ENCODE data around the gene SPTB. TPM values are rescaled to one million over a fixed set of nuclear protein-coding genes. Genes with fewer than 3 reads are reported as not detected.

Gene SPTB
- total and polyA plus RNA-seq, 9 of the 15 experiments (the other 6 are each of a cell fraction or from before 2014, with no cell fraction given): 0.21 to 45.9 (median 11.7) TPM

DNA sequence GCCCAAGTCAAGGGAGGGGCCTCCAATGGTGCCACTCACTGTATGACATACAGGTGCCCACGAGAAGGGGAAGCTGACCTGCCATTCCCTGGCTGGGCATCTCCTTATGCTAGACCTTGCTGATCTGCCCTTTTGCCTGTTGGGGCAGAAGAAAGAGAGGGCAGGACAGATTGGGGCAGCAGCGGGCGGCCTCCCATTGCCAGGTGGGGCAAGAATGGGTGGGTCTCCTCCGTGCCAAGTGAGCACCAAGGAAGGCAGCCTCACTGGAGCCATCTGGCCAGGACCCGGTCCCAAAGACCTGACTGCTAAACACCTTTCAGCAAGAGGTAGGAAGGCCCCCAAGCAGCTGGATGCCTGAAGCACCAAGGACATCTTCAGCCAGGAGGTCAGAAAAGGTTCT lies 125.0 kb downstream of the SPTB start:
- ChIA-PET CTCF (ENCODE audit: low intra/inter-chr PET ratio) (no interaction called here), POLR2A (interaction anchor here (0.6 kb wide), 1 partner anchor 25 kb away, joined by 3 read pairs; no protein-coding TSS in a partner anchor)
- Histone ChIP-seq H3K79me2 (ENCODE audit: control insufficient read depth, insufficient read depth, low read length) (no peaks in the 10 kb centered on the region), H3K9me1 (ENCODE audit: control insufficient read depth, insufficient read depth, low read length) (no peaks in the 10 kb centered on the region), H3K4me2 (ENCODE audit: insufficient read depth, low read length) (no peak overlapping the region), H2AFZ (ENCODE audit: low read depth, low read length) (no peak overlapping the region), H4K20me1 (replicated peaks; ENCODE audit: control insufficient read depth, insufficient read depth, low read length) (0 out of 2 replicates have a peak, but pooled peaks cover 4% of the 10 kb centered on the region), H3K4me3 (no peak overlapping the region), H3K36me3 (ENCODE audit: control insufficient read depth, insufficient read depth, low read length) (no peaks in the 10 kb centered on the region), H3K27ac (ENCODE audit: extremely low read depth, low read depth, low read length) (no peak overlapping the region), H3K4me1 (replicated peaks in 1 of 2; ENCODE audit: control insufficient read depth in 2 of 2, insufficient read depth in 2 of 2, low read length in 2 of 2) (no peaks in the 10 kb centered on the region; a peak in 1 of 5 replicates), H3K9ac (ENCODE audit: insufficient read depth in 1 of 2, low read depth in 2 of 2, low read length in 2 of 2) (no peak overlapping the region), H3K9me3 (replicated peaks; ENCODE audit: control insufficient read depth, insufficient read depth, low read depth, low read length) (no peaks in the 10 kb centered on the region), H3K27me3 (ENCODE audit: control insufficient read depth in 2 of 2, insufficient read depth in 2 of 2, low read length in 2 of 2) (peaks cover 10 to 48% of the 10 kb centered on the region in 2 experiments; a peak in 4 of 5 replicates)
- in situ Hi-C loops (cut with MboI) (loop anchor here (5.0 kb wide), 1 partner anchor 82 kb away; no protein-coding TSS in a partner anchor), intact Hi-C loops (cut with micrococcal nuclease) (no loop called here)
- FAIRE-seq (no peak), ATAC-seq (no peak), DNase-seq (ENCODE audit: extremely low read depth in 1 of 4, low spot score in 3 of 4) (no peak)
- BruUV-seq (replicated peaks): no TSS peak
- WGBS (ENCODE audit: insufficient coverage, low coverage, missing lambda C conversion rate): 0% methylated on average over 3 of the region's 5 CpGs
- TF ChIP-seq, protein P1, sequence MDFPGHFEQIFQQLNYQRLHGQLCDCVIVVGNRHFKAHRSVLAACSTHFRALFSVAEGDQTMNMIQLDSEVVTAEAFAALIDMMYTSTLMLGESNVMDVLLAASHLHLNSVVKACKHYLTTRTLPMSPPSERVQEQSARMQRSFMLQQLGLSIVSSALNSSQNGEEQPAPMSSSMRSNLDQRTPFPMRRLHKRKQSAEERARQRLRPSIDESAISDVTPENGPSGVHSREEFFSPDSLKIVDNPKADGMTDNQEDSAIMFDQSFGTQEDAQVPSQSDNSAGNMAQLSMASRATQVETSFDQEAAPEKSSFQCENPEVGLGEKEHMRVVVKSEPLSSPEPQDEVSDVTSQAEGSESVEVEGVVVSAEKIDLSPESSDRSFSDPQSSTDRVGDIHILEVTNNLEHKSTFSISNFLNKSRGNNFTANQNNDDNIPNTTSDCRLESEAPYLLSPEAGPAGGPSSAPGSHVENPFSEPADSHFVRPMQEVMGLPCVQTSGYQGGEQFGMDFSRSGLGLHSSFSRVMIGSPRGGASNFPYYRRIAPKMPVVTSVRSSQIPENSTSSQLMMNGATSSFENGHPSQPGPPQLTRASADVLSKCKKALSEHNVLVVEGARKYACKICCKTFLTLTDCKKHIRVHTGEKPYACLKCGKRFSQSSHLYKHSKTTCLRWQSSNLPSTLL (IDR thresholded peaks at IDR 0.05): no peak
- TF ChIP-seq HCFC1 (IDR thresholded peaks at IDR 0.05; ENCODE audit: low read depth, low read length): no peak
- no peak for TF ChIP-seq CTBP1 (IDR thresholded peaks at IDR 0.05; ENCODE audit: borderline replicate concordance)
- TF ChIP-seq GABPB2 (CRISPR knock-in tag; conservative IDR thresholded peaks at IDR 0.05): no peak
- no peak for TF ChIP-seq ZNF197 (CRISPR knock-in tag; IDR thresholded peaks at IDR 0.05; ENCODE audit: low read depth)
- no peak for TF ChIP-seq MTF1 (CRISPR knock-in tag; IDR thresholded peaks at IDR 0.05; ENCODE audit: borderline replicate concordance)
- TF ChIP-seq ZNF146 (CRISPR knock-in tag; IDR thresholded peaks at IDR 0.05; ENCODE audit: unreplicated experiment): no peak
- TF ChIP-seq ZNF23 (CRISPR knock-in tag; IDR thresholded peaks at IDR 0.05): no peak
- TF ChIP-seq, protein P2, sequence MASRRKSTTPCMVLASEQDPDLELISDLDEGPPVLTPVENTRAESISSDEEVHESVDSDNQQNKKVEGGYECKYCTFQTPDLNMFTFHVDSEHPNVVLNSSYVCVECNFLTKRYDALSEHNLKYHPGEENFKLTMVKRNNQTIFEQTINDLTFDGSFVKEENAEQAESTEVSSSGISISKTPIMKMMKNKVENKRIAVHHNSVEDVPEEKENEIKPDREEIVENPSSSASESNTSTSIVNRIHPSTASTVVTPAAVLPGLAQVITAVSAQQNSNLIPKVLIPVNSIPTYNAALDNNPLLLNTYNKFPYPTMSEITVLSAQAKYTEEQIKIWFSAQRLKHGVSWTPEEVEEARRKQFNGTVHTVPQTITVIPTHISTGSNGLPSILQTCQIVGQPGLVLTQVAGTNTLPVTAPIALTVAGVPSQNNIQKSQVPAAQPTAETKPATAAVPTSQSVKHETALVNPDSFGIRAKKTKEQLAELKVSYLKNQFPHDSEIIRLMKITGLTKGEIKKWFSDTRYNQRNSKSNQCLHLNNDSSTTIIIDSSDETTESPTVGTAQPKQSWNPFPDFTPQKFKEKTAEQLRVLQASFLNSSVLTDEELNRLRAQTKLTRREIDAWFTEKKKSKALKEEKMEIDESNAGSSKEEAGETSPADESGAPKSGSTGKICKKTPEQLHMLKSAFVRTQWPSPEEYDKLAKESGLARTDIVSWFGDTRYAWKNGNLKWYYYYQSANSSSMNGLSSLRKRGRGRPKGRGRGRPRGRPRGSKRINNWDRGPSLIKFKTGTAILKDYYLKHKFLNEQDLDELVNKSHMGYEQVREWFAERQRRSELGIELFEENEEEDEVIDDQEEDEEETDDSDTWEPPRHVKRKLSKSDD (conservative IDR thresholded peaks at IDR 0.05; ENCODE audit: low read length): no peak
- TF ChIP-seq, protein P3, sequence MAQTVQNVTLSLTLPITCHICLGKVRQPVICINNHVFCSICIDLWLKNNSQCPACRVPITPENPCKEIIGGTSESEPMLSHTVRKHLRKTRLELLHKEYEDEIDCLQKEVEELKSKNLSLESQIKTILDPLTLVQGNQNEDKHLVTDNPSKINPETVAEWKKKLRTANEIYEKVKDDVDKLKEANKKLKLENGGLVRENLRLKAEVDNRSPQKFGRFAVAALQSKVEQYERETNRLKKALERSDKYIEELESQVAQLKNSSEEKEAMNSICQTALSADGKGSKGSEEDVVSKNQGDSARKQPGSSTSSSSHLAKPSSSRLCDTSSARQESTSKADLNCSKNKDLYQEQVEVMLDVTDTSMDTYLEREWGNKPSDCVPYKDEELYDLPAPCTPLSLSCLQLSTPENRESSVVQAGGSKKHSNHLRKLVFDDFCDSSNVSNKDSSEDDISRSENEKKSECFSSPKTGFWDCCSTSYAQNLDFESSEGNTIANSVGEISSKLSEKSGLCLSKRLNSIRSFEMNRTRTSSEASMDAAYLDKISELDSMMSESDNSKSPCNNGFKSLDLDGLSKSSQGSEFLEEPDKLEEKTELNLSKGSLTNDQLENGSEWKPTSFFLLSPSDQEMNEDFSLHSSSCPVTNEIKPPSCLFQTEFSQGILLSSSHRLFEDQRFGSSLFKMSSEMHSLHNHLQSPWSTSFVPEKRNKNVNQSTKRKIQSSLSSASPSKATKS (CRISPR knock-in tag; IDR thresholded peaks at IDR 0.05): no peak
- no peak for TF ChIP-seq HIVEP1 (CRISPR knock-in tag; IDR thresholded peaks at IDR 0.05)
- TF ChIP-seq, protein P4, sequence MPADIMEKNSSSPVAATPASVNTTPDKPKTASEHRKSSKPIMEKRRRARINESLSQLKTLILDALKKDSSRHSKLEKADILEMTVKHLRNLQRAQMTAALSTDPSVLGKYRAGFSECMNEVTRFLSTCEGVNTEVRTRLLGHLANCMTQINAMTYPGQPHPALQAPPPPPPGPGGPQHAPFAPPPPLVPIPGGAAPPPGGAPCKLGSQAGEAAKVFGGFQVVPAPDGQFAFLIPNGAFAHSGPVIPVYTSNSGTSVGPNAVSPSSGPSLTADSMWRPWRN (IDR thresholded peaks at IDR 0.05; ENCODE audit: low read depth): no peak
- TF ChIP-seq, protein P5, sequence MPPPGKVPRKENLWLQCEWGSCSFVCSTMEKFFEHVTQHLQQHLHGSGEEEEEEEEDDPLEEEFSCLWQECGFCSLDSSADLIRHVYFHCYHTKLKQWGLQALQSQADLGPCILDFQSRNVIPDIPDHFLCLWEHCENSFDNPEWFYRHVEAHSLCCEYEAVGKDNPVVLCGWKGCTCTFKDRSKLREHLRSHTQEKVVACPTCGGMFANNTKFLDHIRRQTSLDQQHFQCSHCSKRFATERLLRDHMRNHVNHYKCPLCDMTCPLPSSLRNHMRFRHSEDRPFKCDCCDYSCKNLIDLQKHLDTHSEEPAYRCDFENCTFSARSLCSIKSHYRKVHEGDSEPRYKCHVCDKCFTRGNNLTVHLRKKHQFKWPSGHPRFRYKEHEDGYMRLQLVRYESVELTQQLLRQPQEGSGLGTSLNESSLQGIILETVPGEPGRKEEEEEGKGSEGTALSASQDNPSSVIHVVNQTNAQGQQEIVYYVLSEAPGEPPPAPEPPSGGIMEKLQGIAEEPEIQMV (tag; conservative IDR thresholded peaks at IDR 0.05; ENCODE audit: low read depth): no peak

Data from K562 (cell line).